AG04450 (cell line): Measurements from ENCODE around the gene GDAP2. TPM values are rescaled to one million over a fixed set of nuclear protein-coding genes. Genes with fewer than 3 reads are reported as not detected.

Source experiments
- CTCF ChIA-PET: fragments of 300-600, 350-600 bp; formaldehyde crosslinking; extraction: SDS; loops from one replicate; lab custom pipeline; 2022; ENCODE audit warnings: antibody characterized with exemption, inconsistent platforms; lab: Charles Lee
- POLR2A ChIA-PET: fragments of 350-600 bp; formaldehyde crosslinking; extraction: SDS; loops from one replicate; lab custom pipeline; 2021; ENCODE audit warnings: antibody characterized with exemption, inconsistent platforms; lab: Yijun Ruan, JAX
- DNase-seq: peaks from one replicate; pipeline ENCODE4 v3.0.0-alpha.2; 2011; ENCODE audit warnings: low read depth, low spot score
- H3K27ac ChIP-seq: one replicate; pipeline ENCODE4 v1.5.1; 2012; ENCODE audit warnings: low read depth, low read length, control low read depth
- H3K27me3 ChIP-seq: one replicate; pipeline ENCODE4 v1.6.0; 2012; ENCODE audit warnings: low read length; ENCODE audit not compliant: control insufficient read depth, insufficient read depth
- H3K4me3 ChIP-seq: 2 replicates; pipeline ENCODE4 v1.5.1; 2011; ENCODE audit warnings: mild to moderate bottlenecking, low read depth, low read length, control low read depth
- H3K9me3 ChIP-seq: 2 replicates; pipeline ENCODE4 v1.5.1; 2012; ENCODE audit warnings: low read length; ENCODE audit not compliant: control insufficient read depth, insufficient read depth
- CTCF ChIP-seq: IDR thresholded peaks from 2 replicates; pipeline ENCODE4 v1.5.1; 2011; ENCODE audit warnings: low read depth, low read length, control low read depth, inconsistent platforms
- polyA plus RNA-seq: library from polyadenylated mRNA; depleted of rRNA; stranded (reverse); fragments of >200 nt; gene quantifications from 2 replicates; pipeline ENCODE4 v1.2.3, GENCODE V29; 2011

GDAP2 gene
- polyA plus RNA-seq, 1 experiment: 25.4 TPM

DNA sequence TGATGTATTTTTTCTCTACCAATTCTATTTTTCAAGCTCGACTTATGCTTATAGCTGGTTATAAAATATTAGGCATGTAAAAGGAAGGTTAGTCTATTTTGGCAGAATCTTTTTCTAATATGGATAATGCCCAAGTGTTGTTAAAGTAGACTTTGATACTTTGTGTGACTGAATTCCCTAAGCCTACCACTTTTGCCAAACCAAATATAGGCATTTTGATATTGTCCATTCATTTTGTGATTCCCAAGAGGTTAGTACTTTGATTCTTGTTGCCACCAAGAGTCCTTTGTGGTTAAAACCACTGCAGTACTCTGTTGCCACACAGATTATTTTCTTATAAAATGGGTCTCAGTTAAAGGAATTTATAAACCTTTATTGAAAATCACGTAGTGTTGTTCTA lies 4.3 kb upstream of the GDAP2 start:
- no peak for TF ChIP-seq CTCF
- ChIA-PET POLR2A (no interaction called here), CTCF (no interaction called here)
- DNase-seq: no peak
- Histone ChIP-seq H3K4me3 (no peak overlapping the region), H3K9me3 (no peaks in the 10 kb centered on the region; the same call in 1 of the 2 replicates), H3K27ac (no peak overlapping the region), H3K27me3 (no peaks in the 10 kb centered on the region)

DNA sequence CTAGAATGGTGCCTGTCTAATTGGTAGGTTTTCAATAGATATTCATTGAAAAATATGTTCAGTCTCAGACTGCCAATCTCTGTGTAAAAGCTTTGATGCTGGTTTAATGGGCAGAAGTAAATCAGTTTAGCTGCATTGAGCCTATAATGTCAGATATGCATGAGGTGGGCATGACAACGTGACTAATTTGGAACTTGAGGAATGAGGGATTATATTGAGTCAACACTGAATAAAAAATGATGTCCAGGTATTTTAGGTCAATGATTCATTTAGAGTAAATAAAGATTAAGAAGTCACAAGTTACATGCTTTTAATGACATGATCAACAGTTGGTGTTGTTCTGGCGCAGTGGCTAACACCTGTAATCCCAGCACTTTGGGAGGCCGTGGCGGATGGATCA lies 3.2 kb upstream of the GDAP2 start:
- no peak for DNase-seq
- POLR2A ChIA-PET: no interaction called here
- Histone ChIP-seq H3K27me3 (no peaks in the 10 kb centered on the region), H3K4me3 (no peak overlapping the region), H3K9me3 (no peaks in the 10 kb centered on the region; the same call in 1 of the 2 replicates), H3K27ac (no peak overlapping the region)
- CTCF ChIA-PET: no interaction called here
- TF ChIP-seq CTCF: no peak

GRCh38 chr1:117930484-117930883 lies 1.1 kb upstream of the GDAP2 start:
- ChIA-PET POLR2A (no interaction called here), CTCF (interaction anchor here (1.0 to 3.9 kb wide), 4 partner anchors 35 to 1205 kb away, joined by 4 to 28 read pairs (median 9); no protein-coding TSS in a partner anchor)
- Histone ChIP-seq H3K4me3 (peak overlapping the region; percentile 97), H3K27ac (no peak overlapping the region), H3K9me3 (no peaks in the 10 kb centered on the region; the same call in 1 of the 2 replicates), H3K27me3 (no peaks in the 10 kb centered on the region)
- no peak for DNase-seq
- no peak for TF ChIP-seq CTCF

DNA sequence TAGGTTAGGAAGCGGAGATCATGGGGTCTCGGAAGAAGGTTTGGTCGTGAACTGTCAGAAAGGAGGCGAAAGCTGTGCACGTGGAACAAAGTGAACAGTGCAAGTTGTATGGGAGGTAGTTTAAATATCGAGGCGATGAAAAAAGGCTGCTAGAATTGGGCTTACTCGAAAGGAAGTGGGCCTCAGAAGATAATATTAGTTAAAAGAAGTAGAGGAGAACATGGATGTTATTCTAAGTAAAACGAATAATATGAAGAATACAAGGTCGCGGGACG lies 689 bp upstream of the GDAP2 start:
- ChIA-PET CTCF (interaction anchor here (1.0 to 3.9 kb wide), 4 partner anchors 34 to 1205 kb away, joined by 4 to 28 read pairs (median 9); no protein-coding TSS in a partner anchor), POLR2A (no interaction called here)
- Histone ChIP-seq H3K27ac (no peak overlapping the region), H3K9me3 (no peaks in the 10 kb centered on the region; the same call in 1 of the 2 replicates), H3K27me3 (no peaks in the 10 kb centered on the region), H3K4me3 (peak overlapping the region; percentile 97)
- no peak for TF ChIP-seq CTCF
- DNase-seq: no peak

DNA sequence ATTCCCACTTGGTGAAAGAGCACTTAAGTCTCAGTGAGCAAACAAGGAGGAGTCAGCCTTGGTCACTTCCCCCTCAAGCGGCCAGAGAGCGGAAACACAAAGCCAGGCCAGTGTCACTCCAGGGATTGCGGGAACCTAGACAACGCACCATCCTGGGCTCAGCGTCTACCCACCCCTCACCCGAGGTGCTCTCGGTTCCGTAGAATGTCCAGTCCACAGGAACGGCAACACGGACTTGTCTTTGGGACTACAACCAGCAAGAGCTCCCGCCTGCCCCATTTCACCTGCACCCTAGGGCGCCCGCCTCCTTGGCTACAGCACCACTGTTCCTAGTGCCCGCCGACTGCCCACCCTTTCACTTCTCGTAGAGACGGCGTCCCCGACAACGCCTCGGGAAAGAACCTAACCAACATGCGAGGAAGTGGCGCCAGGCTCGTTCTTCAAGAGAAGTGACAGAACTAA lies 509 bp downstream of the GDAP2 start:
- CTCF ChIA-PET: interaction anchor here (0.6 to 3.9 kb wide), 16 partner anchors 14 to 1439 kb away, joined by 3 to 28 read pairs (median 4); no protein-coding TSS in a partner anchor
- TF ChIP-seq CTCF: peak; percentile 26; the same call in 1 of the 2 replicates
- H3K9me3 ChIP-seq: no peaks in the 10 kb centered on the region; the same call in 1 of the 2 replicates
- DNase-seq: peak; percentile 13
- peak overlapping the region; percentile 97 for H3K4me3 ChIP-seq
- H3K27me3 ChIP-seq: no peaks in the 10 kb centered on the region
- POLR2A ChIA-PET: interaction anchor here (1.0 kb wide), 1 partner anchor 419 kb away, joined by 4 read pairs; no protein-coding TSS in a partner anchor
- peak overlapping the region; percentile 73 for H3K27ac ChIP-seq
